Skin epidermis (tissue), 12 donors: ENCODE measurements around the gene AP5S1.

Experiments used
- H3K27ac ChIP-seq, 21 experiments: fragments of 200-600 bp; sonication (generic) in 11 of 21; one replicate each; pipeline ENCODE4 v1.5.0; 2020; ENCODE audit warnings: mild to moderate bottlenecking in 3 of 21, inconsistent platforms in 2 of 21, moderate library complexity in 2 of 21
- H3K4me3 ChIP-seq, 7 experiments: fragments of 200-600 bp; sonication (generic) in 2 of 7; one replicate each; pipeline ENCODE4 v1.5.0; 2020; ENCODE audit warnings: inconsistent platforms in 2 of 7, mild to moderate bottlenecking in 2 of 7, moderate library complexity in 1 of 7

AP5S1 gene, protein sequence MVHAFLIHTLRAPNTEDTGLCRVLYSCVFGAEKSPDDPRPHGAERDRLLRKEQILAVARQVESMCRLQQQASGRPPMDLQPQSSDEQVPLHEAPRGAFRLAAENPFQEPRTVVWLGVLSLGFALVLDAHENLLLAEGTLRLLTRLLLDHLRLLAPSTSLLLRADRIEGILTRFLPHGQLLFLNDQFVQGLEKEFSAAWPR

DNA sequence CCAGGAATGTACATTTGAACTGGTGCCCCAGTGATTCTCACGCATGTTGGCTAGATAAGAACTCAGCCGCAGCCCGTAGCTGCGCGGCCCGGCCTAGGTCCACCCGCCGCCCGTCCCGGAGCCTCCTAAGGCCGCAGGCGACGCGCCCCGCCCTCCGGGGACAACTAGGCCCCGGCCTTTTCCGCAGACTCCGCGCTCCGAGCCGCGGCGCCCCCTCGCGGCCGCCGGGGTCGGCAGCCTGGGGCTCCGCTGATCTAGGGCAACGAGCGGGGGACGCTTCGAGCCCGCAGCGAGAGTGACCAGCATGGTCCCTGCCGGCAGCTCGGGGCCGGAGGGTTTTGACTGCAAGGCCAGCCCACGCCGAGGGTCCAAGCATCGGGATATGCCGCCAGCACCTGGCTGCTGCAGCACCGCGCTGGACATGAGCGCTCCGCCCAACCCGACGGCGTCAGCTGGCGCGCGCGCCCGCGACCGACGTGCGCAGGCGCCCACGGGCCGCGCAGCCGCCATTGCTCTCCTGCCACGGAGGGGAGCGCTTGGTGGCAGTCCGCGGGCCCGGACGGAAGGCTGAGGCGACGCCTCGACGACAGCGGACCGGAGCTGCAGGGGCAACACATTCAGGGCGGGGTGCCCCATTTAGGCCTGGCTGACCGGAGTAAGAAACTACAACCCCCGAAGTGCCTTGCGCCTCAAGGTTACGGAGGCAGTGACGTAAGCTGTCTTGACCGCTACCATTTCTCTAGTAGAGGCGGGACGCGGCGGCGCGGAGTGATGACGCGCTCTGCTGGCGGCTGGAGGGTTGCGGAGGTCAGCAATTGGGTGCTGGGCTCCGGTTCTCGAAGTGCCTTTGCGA, at the start of gene AP5S1:
TSS of gene AP5S1 (plus strand) at position 500 of the 853 bp plus-strand sequence. CDS start 1,571 bp downstream, outside the sequence.
- Histone ChIP-seq H3K27ac (peak within 1 kb of the TSS; percentile 76 to 100 (median 98)), H3K4me3 (peak within 1 kb of the TSS; percentile 47 to 83 (median 62))

DNA sequence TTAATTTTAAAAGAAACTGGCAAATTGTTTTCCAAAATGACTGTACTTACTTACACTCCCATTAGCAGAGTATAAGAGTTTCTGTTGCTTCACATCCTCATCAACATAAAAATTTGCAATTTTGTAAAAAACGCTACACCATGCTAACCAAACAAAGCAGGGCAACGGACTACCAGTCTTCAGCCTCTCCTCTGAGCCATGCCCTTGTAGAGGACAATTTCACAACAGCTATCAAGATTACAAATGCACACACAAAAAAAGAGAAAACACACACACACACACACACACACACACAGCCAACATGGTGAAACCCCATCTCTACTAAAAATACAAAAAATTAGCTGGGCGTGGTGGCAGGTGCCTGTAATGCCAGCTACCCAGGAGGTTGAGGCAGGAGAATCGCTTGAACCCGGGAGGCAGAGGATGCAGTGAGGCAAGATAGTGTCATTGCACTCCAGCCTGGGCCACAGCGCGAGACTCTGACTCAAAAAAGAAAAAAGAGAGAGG, 48.7 kb upstream of the AP5S1 start:
- Histone ChIP-seq H3K4me3 (no peak overlapping the region), H3K27ac (no peak overlapping the region)

DNA sequence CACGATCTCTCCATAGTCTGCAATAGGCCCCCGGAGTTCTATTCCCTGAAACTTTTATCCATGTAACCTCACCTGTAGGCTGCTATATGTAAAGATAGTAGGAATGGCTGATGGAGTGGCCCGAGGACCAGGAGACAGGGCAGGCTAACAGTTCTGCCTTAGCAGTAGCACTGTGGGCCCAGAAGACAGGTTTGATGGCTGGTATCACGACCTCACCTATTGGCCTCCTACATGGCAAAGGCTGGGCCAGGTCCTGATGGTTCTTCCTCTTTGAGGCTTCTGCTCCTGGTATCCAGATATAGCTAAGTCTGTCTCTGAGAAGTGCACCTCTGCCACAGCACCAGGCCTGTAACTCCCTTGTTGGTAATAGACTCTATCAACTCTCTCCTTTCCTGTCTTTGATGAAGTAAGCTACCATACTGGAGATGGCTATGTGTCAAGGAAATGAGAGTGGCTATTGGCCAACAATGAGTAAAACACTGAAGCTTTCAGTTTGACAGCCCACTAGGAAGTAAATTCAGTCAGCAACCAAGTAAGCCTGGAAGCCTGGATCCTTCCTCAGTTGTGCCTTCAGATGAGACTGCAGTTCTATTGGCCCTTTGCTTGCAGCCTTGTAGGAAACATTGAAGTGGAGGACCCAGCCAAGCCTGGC, 44.8 kb upstream of the AP5S1 start:
- no peak overlapping the region for H3K4me3 ChIP-seq
- no peak overlapping the region for H3K27ac ChIP-seq

DNA sequence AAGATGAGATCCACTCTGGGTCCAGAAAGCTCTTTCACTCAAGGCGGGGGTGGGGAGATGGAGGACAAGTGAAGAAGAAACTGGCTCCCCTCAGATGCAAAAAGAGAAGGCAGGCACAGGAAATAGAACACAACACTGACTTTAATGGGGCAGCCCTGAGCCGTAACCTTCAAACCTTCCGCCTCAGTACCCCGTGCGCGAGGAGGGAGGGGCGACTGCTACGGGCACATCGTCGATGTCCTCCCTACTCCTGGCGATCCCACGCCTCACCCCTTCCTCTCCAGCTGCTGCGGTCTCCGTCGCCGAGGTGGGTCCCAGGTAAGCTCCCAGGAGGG, 43.0 kb upstream of the AP5S1 start:
- Histone ChIP-seq H3K27ac (peak overlapping the region in 6 of 21 experiments; percentile 2 to 64 (median 37)), H3K4me3 (peak overlapping the region; percentile 36 to 48 (median 41))

DNA sequence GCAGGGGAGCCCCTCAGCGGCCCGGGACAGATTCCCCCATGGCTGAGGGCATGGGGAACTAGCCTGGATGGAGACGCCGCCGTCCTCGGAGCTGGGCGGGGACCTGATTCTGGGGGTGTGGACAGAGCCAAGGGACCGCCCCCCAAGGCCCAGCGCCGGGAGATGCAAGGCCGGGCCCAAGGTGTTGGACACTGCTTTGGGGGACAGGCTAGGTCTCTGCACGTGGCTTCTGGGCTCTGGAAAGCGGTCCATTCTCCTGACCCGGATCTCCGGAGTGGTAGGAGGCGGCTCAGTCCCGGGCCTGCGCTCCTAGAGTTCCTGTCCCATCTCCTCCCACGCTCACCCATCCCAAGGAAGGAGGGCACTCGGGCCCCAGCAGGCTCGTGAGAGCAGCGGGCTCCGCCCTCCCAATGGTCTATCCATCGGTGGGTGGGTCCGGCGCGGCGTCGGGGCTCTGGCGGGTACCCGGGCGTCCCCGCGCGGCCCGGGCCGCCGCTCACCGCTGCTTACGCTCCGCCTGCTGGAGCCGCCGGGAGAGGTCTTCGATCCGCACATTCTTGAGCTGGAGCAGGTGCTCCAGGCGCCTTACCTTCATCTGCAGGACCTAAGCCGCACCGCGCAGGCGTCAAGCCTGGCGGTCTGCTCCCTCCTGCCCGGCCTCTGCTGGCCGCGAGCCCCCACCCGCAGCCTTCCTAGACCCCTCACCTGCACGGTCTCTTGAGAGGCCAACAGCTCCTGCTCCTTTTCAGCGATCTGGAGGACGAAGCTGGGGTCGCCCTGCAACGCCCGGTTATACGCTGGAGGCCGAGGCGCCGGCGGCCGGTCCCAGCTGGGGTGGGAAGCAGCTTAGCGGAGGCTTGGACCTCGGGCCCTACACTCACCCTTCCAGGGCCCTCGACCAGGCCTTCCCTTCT, 42.4 kb upstream of the AP5S1 start:
- peak overlapping the region in 7 of 21 experiments; percentile 2 to 64 (median 18) for H3K27ac ChIP-seq

DNA sequence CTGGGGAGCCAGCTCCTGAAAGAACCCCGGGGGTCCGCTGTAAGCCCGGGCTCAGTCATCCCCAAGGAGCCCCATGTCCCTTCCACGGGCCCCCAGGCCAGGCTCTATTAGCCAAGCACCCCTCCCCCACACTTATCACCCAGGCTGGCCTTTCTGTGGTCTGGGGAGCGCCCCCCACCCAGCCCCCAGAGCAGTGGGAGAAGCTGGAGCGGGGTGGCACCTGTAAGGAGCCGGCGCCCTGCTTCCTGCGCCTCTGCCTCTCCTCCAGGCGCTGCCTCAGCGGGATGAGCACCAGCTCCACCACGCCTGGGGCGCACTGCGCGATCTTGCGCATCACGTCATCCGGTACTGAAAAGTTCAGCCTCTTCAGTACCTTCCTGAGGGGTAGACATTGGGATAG, 41.4 kb upstream of the AP5S1 start:
- no peak overlapping the region for H3K4me3 ChIP-seq
- H3K27ac ChIP-seq: no peak overlapping the region

More for the DNA sequence above, 42.4 kb upstream of the AP5S1 start:
- peak overlapping the region; percentile 36 to 48 (median 41) for H3K4me3 ChIP-seq

DNA sequence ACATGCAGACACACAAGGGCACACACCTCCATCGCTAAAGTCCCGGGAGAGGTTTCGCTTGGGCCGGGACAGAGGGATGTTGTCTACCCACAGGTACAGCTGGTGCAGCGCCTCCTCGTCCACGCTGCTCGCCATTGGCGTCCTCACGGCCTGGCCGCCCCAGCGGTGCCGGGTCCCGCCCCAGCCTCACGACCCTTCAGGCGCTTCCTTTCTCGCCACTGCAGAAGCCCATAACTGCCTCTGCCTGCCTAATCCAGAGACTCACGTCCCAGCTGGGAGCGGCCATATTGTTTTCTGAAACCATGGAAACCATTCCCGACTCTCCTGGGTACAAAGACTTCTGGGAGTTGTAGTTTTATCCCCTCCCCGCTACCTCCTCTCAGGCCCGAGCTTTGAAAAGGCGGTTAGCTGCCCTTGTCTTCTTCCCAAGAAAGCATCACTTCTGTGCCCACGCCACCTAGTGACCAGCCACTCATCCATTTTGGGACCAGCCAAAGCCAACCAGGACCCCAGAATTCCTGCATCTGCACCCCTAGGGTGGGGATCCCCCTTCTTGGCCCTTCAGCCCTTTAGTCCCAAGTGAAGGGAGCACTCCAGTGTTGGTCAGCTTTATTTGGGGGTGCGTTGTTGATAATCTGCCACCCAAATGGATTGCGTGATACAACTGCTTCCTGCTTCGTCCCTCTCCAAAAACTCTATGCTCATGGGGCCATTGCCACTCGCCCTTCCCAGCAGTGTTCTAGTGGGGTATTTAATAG, 39.0 kb upstream of the AP5S1 start, which contains the start of gene SPEF1:
TSS of gene SPEF1 (minus strand) at position 296 of the 758 bp plus-strand sequence. CDS start at position 135, 161 bp downstream.
- H3K27ac ChIP-seq: peak within 1 kb of the TSS in 11 of 21 experiments; percentile 0 to 87 (median 50)
- H3K4me3 ChIP-seq: peak within 1 kb of the TSS in 6 of 7 experiments; percentile 10 to 32 (median 24)

DNA sequence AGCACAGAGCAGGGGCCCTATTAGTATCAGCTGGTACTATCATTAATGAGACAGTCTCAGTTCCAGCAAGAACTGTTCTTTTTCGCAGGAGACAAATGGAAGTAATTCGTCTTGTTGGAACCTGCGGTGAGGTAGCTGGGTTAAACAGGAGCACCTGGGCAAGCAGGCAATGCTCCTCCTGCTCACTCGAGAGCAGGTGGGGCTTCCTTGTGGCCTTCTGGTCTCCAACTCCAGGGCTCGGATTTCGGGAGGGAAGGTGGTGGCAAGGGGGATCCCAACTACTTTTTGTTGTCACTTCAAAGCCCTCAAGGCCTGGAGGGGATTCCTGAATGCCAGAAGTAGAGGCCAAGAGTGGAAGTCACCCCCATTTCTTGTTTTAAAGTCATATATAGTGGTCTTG, 37.8 kb upstream of the AP5S1 start:
- H3K4me3 ChIP-seq: no peak overlapping the region
- H3K27ac ChIP-seq: peak overlapping the region in 15 of 21 experiments; percentile 0 to 87 (median 50)

DNA sequence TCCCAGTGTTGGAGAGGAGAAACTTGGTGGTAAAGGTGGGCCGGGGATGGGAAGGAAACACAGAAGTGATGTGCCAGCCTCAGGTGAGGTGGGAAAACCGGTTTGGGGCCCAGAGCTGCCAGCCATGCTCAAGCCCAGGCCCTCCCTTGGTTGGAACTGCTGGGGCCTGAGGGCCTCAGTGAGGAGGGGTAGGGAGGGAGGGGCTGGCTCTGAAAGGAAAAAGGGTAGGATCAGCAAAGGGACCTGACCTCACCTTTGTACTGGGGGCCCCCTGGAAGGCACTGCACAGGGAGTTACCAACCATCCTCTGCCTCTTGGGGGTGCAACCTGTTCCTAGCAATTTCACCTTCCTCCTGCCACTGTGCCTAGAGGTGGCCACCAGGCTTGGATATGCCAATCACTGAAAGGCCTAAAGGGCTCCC, 37.3 kb upstream of the AP5S1 start:
- Histone ChIP-seq H3K27ac (peak overlapping the region in 16 of 21 experiments; percentile 7 to 87 (median 49)), H3K4me3 (no peak overlapping the region)

DNA sequence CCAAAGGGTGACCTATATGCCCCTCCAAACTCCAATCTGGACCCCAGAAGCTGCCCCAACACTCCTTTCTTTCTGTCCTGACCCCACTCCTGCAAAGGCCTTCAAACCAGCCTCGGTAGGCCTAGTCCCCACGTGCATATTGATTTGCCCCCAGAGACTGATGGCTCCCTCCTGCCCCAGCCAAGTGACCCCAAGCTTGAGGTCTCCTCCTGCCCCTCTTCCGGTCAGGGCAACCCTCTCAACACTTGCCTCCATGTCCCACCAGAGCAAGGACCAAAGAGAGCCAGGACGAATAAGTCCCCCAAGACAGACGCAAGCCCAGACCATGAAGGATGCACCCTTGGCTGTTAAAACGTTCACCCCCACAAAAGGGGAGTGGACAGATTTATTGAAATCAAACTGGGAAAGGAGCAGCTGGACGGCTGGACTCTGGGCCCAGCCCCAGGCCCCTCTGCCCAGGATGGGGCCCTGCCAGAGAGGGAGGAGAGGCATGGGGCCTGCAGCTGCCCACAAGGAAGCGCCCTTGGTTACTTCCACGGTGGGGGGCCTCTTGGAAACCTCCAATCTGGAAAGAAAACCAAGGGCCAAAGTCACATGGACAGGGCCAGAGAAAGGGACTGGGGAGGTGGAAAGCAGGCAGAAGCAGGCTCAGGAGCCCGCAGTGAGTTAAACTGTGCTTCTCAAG, 36.7 kb upstream of the AP5S1 start:
- H3K4me3 ChIP-seq: peak overlapping the region in 2 of 7 experiments; percentile 3 to 64

DNA sequence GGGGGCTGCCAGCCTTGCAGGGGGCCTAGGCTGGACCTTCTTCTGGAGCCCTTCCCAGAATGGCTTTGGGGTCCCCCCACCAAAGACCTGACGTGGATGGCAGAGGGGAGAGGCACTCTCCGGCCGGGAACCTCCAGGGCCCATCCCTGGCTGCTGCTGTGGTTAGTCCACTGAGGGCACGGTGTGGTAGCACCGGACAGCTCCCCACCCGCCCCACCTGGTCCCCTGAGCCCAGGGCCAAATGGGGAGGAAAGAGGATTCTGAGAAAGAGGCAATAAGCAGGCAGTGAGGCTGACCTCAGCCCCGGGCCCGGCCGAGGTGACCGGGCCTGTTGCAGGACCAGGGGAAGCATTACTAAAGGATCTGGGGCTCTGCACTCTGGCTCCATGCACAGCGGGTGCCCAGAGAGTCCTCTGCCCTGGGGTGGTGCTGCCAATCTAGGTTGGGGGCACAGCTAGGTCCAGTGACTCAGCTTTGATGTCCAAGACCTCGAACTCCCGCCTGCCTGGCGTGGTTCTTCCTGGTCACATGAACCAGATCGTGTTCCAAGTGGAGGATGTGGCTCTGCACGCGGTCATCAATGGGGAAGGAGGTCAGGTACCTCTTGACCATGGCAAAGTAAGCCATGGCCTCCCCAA, 36.0 kb upstream of the AP5S1 start:
- H3K4me3 ChIP-seq: peak overlapping the region in 3 of 7 experiments; percentile 56 to 64 (median 57)
- peak overlapping the region in 11 of 21 experiments; percentile 18 to 87 (median 70) for H3K27ac ChIP-seq

More for the DNA sequence above, 36.7 kb upstream of the AP5S1 start:
- H3K27ac ChIP-seq: peak overlapping the region in 14 of 21 experiments; percentile 12 to 87 (median 58)

DNA sequence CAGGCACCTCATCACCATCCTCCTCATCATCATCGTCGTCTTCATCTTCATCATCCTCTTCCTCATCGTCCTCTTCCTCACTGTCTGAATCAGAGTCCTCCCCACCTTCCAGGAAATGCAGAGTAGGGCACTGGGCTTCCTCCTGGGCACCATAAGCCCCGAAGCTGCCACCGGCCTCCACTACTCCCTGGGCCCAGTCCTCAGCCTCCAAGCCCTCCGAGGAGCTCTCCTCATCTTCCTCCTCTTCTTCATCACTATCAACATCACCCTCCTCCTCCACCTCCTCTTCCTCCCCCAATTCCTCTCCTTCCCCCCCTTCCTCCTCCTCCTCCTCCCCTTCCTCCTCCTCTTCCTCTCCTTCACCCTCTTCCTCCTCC, 35.5 kb upstream of the AP5S1 start:
- H3K27ac ChIP-seq: peak overlapping the region in 12 of 21 experiments; percentile 18 to 87 (median 77)
- peak overlapping the region; percentile 54 to 64 (median 59) for H3K4me3 ChIP-seq

DNA sequence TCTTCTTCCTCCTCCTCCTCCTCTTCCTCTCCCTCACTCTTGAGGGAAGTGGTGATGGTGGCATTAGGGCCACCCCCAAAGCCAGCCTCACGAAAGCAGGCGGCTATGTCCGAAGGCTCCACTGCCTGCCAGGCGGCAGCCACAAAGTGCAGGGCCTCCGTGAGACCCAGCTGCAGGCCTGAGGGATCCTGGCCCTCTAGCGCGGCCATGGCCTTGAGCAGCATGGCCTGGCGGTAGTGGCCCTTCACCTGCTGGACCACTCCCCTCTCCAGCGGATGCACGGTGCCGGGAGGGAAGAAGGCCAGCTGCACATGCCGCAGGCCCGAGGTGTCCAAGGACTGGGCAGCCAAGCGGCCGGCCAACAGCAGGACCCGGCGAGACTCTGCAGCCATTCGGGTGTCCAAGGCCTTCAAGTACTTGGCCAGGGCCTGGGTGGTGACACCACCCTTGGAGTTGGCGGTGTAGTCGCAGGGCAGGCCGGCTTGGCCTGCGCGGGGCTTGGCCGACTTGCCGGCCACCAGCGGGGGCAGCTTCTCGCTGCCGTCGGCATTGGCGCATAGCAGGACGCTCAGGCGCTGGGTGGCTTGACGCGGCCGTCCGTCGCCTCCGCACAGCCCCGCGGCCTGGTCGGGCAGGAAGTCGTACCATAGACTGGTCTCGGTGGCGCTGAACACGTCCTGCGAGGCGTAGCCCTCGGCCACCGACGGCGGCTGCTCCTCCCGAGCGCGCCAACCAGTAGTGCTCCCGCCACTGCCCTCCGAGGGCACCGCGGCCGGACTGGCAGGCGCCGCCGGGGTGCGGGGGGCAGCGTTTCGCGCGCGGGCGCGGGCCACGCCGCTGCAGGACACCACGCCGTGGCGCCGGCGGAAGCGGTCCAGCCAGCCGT, 34.9 kb upstream of the AP5S1 start:
- peak overlapping the region; percentile 42 to 88 (median 76) for H3K27ac ChIP-seq
- H3K4me3 ChIP-seq: peak overlapping the region; percentile 54 to 64 (median 59)

DNA sequence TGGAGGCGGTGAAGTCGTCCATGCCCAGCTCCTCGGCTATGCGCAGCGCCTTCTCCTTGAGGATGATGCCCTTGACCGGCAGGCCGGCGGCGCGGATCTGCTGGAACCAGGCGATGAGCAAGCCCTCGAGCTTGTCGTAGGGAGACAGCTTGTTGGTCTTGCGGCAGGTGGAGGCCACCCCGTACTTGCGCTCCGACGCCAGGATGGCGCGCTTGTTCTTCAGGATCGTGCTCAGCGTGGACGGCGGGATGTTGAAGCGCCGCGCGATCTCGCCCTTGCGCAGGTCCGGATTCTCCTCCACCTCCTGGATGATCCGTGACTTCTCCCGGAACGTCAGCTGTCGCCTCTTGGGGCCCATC, 34.2 kb upstream of the AP5S1 start:
- Histone ChIP-seq H3K4me3 (peak overlapping the region; percentile 54 to 64 (median 59)), H3K27ac (peak overlapping the region; percentile 42 to 88 (median 76))

DNA sequence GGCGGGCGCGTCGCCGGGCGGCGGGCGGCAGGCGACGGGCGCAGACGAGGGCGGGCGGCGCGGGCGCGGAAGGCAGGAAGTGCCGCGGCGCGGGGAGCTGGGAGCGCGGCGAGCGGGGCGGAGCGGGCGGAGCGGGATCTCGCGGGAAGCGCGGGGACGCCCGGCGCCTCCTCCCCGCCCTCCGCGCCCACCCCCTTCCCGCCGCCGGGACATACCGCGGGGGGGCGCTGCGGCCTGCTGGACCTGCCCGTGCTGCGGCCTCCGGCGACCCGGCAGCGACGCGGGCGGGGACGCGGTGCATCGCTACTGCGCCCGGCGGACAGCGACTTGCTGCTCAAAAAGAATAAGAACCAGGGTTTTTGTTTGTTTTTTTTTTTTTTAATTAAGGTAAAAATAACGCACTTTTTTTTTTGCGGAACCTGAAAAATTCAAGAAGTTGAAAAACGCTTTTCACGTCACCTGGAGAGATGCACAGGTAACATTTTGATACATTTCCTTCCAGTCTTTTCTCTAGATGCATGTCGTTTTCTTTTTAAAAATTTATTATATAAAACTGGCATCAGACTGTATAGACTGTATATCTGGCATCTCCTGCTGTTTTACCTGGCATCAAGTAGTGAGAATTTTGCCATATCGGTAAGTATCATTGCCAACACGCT, 33.6 kb upstream of the AP5S1 start, which contains the start of gene CENPB:
TSS of gene CENPB (minus strand) at position 76 of the 659 bp plus-strand sequence. CDS start 257 bp downstream, outside the sequence.
- Histone ChIP-seq H3K4me3 (peak within 1 kb of the TSS; percentile 54 to 64 (median 59)), H3K27ac (peak within 1 kb of the TSS; percentile 42 to 88 (median 76))
